GM12801 (cell line): ENCODE results near the gene ASB13.

Source experiments
- TF ChIP-seq, protein P1 (sequence below): IDR thresholded peaks from one replicate; pipeline ENCODE4 v1.5.1; 2011; ENCODE audit warnings: control low read depth; ENCODE audit not compliant: insufficient read length; ENCODE audit errors: extremely low read depth

The ASB13 gene

DNA sequence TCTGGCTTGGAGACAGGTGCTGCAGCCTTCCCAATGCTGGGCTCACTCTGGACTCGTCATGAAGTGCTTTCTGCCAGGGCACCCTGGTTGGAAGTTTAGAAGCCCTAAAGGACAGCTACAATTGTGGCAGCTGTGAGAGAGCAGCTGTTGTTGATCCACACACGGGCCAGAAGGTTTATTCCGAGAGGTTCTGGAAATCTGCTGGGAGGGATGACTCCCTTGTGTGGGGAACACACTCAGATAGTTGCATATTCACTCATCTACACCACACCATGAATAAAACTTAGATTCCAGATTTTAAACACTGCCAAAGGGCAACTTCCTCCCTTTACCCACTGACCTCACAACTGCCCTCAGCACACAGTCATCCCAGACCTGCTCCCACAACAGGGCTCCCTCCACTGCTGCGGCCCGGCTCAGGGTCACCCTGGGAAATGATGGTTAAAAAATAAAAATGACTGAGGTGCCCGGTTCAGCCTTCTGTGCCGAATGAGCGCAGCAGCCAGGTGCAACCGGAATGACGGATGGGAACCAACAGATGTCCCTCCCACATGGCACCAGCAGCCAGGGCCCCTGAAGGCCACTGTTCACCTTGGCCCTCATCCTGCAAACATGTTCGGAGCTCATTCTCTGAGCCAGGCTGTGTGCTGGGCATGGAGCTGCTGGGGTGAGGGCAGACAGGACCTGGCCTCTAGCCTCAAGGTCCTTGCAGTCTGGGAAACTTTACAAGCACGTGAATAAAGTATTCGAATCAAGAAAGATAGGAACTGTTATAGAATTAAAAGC lies 40.2 kb downstream of the ASB13 start:
- TF ChIP-seq, protein P1, sequence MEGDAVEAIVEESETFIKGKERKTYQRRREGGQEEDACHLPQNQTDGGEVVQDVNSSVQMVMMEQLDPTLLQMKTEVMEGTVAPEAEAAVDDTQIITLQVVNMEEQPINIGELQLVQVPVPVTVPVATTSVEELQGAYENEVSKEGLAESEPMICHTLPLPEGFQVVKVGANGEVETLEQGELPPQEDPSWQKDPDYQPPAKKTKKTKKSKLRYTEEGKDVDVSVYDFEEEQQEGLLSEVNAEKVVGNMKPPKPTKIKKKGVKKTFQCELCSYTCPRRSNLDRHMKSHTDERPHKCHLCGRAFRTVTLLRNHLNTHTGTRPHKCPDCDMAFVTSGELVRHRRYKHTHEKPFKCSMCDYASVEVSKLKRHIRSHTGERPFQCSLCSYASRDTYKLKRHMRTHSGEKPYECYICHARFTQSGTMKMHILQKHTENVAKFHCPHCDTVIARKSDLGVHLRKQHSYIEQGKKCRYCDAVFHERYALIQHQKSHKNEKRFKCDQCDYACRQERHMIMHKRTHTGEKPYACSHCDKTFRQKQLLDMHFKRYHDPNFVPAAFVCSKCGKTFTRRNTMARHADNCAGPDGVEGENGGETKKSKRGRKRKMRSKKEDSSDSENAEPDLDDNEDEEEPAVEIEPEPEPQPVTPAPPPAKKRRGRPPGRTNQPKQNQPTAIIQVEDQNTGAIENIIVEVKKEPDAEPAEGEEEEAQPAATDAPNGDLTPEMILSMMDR = no peak

DNA sequence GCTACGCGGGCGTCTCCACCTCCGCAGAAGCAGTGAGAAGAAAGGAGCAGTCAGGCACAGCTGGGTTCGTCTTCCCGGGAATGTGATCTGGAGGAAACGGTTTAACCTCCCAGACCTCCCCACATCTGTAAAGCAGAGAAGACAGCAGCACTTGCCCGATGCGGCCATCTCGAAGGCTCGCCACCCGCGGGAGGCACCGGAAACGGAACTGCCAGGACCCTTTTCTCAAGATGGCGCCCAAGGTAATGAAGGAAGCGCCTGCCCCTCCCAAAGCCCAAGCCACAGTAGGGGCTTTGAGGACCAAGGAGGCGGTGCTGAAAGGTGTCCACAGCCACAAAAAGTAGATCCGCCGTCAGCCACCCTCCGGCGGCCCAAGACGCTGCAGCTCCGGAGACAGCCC lies 41.7 kb downstream of the ASB13 start:
- TF ChIP-seq, protein P1 = no peak

DNA sequence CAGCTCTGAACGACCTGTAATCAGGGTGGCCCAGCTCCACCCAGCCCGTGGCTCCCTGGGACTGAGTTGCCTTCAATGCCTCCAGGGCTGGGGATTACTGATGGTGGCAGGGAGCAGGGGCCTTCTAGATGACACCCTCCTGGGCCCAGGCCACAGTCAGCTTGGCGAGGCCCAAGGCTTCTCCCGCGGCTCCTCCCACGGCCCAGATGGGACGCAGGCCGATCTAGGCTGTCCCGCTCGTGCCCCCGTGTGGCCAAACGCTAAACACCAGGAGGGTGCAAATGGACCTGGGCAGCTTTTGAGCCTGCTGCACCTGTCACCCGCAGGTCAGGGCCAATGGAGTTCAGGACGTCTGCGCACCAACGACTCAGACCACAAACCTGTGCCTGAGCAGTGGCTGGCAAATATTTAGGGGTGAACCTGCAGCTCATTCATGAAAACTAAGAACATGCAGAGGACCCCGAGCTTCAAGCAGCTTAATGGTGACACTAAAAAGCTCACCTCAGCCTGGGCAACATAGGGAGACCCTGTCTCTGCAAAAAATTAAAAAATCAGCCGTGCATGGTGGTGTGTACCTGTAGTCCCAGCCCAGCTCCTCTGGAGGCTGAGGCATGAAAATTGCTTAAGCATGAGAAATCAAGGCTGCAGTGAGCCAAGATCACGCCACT lies 43.2 kb downstream of the ASB13 start:
- TF ChIP-seq, protein P1 = no peak

DNA sequence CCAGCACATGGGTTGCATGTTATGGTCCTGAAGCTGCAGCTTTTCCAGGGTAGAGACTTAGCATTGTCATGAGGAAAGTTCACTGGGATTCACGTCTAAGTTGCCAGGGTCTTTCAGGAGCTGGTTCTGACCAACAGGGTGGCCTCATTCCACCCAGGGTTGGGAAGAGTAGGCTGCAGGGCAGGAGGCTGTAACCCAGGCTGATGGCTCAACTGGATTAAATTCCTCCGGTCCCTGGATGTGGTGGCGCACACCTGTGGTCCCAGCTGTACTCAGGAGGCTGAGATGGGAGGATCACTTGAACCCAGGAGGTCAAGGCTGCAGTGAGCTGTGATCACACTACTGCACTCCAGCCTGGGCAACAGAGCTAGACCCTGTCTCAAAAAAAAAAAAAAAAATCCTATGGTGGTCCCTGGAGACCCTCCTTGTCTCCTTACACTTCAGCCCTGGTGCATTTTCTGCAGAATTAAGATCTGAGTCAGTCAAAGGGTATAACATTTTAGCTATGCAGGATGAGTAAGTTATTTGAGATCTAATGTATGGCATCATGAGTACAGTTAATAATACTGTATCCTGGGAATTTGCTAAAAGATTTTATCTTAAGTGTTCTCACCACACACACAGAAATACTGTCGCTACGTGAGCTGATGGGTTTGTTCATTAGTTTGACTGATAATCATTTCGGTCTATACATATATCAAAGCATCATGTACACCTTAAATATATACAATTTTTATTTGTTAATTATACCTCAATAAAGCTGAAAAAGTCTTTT lies 44.0 kb downstream of the ASB13 start:
- TF ChIP-seq, protein P1 = no peak

DNA sequence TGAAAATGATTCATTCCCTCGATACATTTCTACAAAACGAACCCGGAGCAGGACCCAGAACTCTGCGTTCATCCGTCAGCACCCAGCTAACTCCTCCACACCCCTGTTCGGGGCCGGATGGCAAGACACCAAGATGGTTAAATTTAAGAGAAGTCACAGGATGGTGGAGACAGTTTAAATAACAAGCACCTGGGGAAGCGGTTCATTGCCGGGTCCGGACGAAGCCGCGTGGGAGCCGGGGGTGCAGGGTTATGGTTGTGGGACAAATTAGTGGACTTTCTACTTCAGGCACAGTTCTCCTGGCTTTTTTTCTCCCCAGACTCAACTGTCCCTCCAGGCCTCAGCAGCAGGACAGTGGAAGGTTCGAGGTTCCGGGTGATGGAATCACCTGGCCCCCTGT lies 45.4 kb downstream of the ASB13 start:
- TF ChIP-seq, protein P1 = no peak

DNA sequence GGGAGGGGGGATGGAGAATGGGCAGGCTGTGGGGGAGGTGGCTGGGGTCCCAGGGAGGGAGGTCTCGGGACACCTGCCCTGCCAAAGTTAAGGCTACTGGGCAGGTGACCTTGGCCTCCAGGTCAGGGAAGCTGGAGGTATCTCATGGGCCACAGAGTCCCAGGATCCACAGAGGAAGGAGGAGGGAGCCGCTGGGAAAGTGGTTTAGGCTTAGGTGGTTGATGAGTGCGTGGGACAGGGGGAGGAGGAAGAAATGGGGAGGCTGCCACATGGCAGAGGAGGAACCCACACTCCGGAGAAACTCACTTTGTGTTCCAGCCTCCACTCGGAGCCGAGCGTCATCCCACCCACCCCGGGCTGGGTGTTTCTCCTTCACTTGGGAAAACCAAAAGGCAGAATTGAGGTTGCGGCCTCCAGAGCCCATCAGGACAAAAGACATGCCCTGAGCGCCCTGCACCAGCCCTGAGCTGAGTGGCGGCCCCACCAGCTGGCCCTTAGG lies 46.1 kb downstream of the ASB13 start:
- TF ChIP-seq, protein P1 = no peak
